GM20431 (cell line): ENCODE data around the gene TAB2.

Experiments
- in situ Hi-C: fragments of 300-500 bp; cut with MseI, MboI; formaldehyde crosslinking; loops from one replicate; pipeline ENCODE4 v1.15.0; 2020; ENCODE audit warnings: low sequenced_read_pairs; ENCODE audit not compliant: unreplicated experiment

TAB2 gene

GRCh38 chr6:149433881-149434280 lies 116.4 kb downstream of the TAB2 start:
- in situ Hi-C loops = loop anchor here (25.0 kb wide), 1 partner anchor 347 kb away; no protein-coding TSS in a partner anchor

GRCh38 chr6:149435919-149436586 lies 118.5 kb downstream of the TAB2 start:
- in situ Hi-C loops = loop anchor here (25.0 kb wide), 1 partner anchor 349 kb away; no protein-coding TSS in a partner anchor

GRCh38 chr6:149436647-149437046 lies 119.1 kb downstream of the TAB2 start:
- in situ Hi-C loops = loop anchor here (25.0 kb wide), 1 partner anchor 349 kb away; no protein-coding TSS in a partner anchor

GRCh38 chr6:149437212-149437611 lies 119.7 kb downstream of the TAB2 start:
- in situ Hi-C loops = loop anchor here (25.0 kb wide), 1 partner anchor 350 kb away; no protein-coding TSS in a partner anchor

GRCh38 chr6:149438855-149439254 lies 121.3 kb downstream of the TAB2 start:
- in situ Hi-C loops = loop anchor here (25.0 kb wide), 1 partner anchor 352 kb away; no protein-coding TSS in a partner anchor

GRCh38 chr6:149439626-149440025 lies 122.1 kb downstream of the TAB2 start:
- in situ Hi-C loops = loop anchor here (25.0 kb wide), 1 partner anchor 352 kb away; no protein-coding TSS in a partner anchor

GRCh38 chr6:149440735-149441671 lies 123.5 kb downstream of the TAB2 start:
- in situ Hi-C loops = loop anchor here (25.0 kb wide), 1 partner anchor 354 kb away; no protein-coding TSS in a partner anchor

- in situ Hi-C loops = loop anchor here (25.0 kb wide), 1 partner anchor 354 kb away; no protein-coding TSS in a partner anchor
Measured at GRCh38 chr6:149441740-149442139, 124.2 kb downstream of the TAB2 start.

- in situ Hi-C loops = loop anchor here (25.0 kb wide), 1 partner anchor 356 kb away; no protein-coding TSS in a partner anchor
Measured at GRCh38 chr6:149443411-149444181, 126.1 kb downstream of the TAB2 start.

GRCh38 chr6:149444360-149445094 lies 127.0 kb downstream of the TAB2 start:
- in situ Hi-C loops = loop anchor here (25.0 kb wide), 1 partner anchor 357 kb away; no protein-coding TSS in a partner anchor

- in situ Hi-C loops = loop anchor here (25.0 kb wide), 1 partner anchor 358 kb away; no protein-coding TSS in a partner anchor
Measured at GRCh38 chr6:149445095-149445466, 127.6 kb downstream of the TAB2 start.

- in situ Hi-C loops = loop anchor here (25.0 kb wide), 1 partner anchor 358 kb away; no protein-coding TSS in a partner anchor
Measured at GRCh38 chr6:149445573-149445972, 128.1 kb downstream of the TAB2 start.

- in situ Hi-C loops = loop anchor here (25.0 kb wide), 1 partner anchor 360 kb away; no protein-coding TSS in a partner anchor
Measured at GRCh38 chr6:149446791-149447376, 129.4 kb downstream of the TAB2 start.

- in situ Hi-C loops = loop anchor here (25.0 kb wide), 1 partner anchor 362 kb away; no protein-coding TSS in a partner anchor
Measured at GRCh38 chr6:149448821-149449453, 131.4 kb downstream of the TAB2 start.

- in situ Hi-C loops = loop anchor here (25.0 kb wide), 1 partner anchor 363 kb away; no protein-coding TSS in a partner anchor
Measured at GRCh38 chr6:149449831-149450678, 132.5 kb downstream of the TAB2 start.

GRCh38 chr6:149450679-149451375 lies 133.3 kb downstream of the TAB2 start:
- in situ Hi-C loops = no loop called here
